ENCODE data around the gene PDE4B. TPM values are rescaled to one million over a fixed set of nuclear protein-coding genes. Genes with fewer than 3 reads are reported as not detected.

The PDE4B gene
- total and polyA plus RNA-seq, 9 of the 15 experiments (the other 6 are each of a cell fraction or from before 2014, with no cell fraction given): 0.09 TPM; not detected in 8

DNA sequence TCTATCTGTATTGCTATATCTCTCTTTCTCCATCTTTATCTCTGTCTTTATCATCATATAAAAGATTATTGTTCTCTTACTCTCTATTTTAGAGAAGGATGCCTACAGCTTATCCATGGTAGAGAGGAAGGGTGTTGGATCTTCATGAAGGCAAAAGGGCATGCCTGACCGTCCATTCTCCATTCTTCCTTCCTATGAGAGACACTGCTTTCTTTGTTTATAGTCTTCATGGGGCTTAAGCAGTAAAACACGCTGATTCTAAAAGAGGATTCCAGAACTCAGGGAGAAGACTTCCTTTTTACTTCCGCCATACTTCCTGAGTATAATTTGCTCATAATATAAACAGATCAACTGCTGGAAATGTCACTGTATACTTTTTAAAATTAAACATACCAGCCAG, 44.0 kb downstream of the PDE4B start (continued):
- TF ChIP-seq ZBTB26 (CRISPR knock-in tag; IDR thresholded peaks at IDR 0.05) (no peak), ZNF324 (CRISPR knock-in tag; IDR thresholded peaks at IDR 0.05) (no peak), MYBL2 (IDR thresholded peaks at IDR 0.05; ENCODE audit: low read depth) (no peak), MYBL2 (CRISPR knock-in tag; IDR thresholded peaks at IDR 0.05; ENCODE audit: borderline replicate concordance) (no peak), ZNF780A (CRISPR knock-in tag; IDR thresholded peaks at IDR 0.05) (no peak), ZNF431 (CRISPR knock-in tag; IDR thresholded peaks at IDR 0.05) (no peak), GATAD2B (IDR thresholded peaks at IDR 0.05; ENCODE audit: borderline replicate concordance) (no peak), ZNF41 (CRISPR knock-in tag; conservative IDR thresholded peaks at IDR 0.05) (no peak), ZNF449 (CRISPR knock-in tag; IDR thresholded peaks at IDR 0.05) (no peak), ZNF140 (CRISPR knock-in tag; IDR thresholded peaks at IDR 0.05) (no peak), ZNF121 (CRISPR knock-in tag; conservative IDR thresholded peaks at IDR 0.05) (no peak), SMARCA5 (IDR thresholded peaks at IDR 0.05) (no peak), BRCA1 (IDR thresholded peaks at IDR 0.05) (no peak), BRCA1 (CRISPR knock-in tag; IDR thresholded peaks at IDR 0.05) (no peak), FOXA1 (IDR thresholded peaks at IDR 0.05; ENCODE audit: borderline replicate concordance) (no peak)
- TF ChIP-seq, protein P1, sequence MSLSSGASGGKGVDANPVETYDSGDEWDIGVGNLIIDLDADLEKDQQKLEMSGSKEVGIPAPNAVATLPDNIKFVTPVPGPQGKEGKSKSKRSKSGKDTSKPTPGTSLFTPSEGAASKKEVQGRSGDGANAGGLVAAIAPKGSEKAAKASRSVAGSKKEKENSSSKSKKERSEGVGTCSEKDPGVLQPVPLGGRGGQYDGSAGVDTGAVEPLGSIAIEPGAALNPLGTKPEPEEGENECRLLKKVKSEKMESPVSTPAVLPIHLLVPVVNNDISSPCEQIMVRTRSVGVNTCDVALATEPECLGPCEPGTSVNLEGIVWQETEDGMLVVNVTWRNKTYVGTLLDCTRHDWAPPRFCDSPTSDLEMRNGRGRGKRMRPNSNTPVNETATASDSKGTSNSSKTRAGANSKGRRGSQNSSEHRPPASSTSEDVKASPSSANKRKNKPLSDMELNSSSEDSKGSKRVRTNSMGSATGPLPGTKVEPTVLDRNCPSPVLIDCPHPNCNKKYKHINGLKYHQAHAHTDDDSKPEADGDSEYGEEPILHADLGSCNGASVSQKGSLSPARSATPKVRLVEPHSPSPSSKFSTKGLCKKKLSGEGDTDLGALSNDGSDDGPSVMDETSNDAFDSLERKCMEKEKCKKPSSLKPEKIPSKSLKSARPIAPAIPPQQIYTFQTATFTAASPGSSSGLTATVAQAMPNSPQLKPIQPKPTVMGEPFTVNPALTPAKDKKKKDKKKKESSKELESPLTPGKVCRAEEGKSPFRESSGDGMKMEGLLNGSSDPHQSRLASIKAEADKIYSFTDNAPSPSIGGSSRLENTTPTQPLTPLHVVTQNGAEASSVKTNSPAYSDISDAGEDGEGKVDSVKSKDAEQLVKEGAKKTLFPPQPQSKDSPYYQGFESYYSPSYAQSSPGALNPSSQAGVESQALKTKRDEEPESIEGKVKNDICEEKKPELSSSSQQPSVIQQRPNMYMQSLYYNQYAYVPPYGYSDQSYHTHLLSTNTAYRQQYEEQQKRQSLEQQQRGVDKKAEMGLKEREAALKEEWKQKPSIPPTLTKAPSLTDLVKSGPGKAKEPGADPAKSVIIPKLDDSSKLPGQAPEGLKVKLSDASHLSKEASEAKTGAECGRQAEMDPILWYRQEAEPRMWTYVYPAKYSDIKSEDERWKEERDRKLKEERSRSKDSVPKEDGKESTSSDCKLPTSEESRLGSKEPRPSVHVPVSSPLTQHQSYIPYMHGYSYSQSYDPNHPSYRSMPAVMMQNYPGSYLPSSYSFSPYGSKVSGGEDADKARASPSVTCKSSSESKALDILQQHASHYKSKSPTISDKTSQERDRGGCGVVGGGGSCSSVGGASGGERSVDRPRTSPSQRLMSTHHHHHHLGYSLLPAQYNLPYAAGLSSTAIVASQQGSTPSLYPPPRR (CRISPR knock-in tag; IDR thresholded peaks at IDR 0.05; ENCODE audit: borderline replicate concordance): no peak
